ENCODE results near the gene PAF1. TPM values are rescaled to one million over a fixed set of nuclear protein-coding genes. Genes with fewer than 3 reads are reported as not detected.

The PAF1 gene
- total RNA-seq, 1 donor from 2014 or later, result 36.2 TPM

DNA sequence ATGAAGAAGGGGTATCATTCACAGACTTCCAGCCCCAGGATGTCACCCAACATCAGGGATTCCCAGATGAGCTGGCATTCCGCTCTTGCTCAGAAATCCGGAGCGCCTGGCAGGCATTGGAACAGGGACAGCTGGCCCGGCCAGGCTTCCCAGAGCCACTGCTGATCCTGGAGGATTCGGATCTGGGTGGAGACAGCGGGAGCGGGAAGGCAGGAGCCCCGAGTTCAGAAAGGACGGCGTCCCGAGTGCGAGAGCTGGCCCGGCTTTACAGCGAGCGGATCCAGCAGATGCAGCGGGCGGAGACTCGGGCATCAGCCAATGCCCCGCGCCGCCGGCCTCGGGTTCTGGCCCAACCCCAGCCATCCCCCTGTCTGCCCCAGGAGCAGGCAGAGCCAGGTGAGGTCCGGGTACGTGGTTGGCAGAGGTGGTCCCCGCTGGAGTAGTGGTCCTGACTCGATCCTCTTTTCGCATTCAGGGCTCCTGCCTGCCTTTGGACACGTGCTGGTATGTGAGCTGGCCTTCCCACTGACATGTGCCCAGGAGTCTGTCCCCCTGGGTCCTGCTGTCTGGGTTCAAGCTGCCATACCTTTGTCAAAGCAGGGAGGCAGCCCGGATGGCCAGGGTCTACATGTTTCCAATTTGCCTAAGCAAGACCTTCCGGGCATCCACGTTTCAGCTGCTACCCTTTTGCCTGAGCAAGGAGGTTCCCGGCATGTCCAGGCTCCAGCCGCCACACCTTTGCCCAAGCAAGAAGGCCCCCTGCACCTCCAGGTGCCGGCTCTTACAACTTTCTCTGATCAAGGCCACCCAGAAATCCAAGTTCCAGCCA lies 32.6 kb upstream of the PAF1 start:
- peaks cover 16% of the 10 kb centered on the region for H3K27me3 Mint-ChIP-seq (ENCODE audit: unreplicated experiment)
- no peak for DNase-seq
- no peak overlapping the region for H3K27ac Mint-ChIP-seq (ENCODE audit: unreplicated experiment)
- peaks cover 4% of the 10 kb centered on the region for H3K9me3 Mint-ChIP-seq (ENCODE audit: unreplicated experiment)
- H3K4me3 Mint-ChIP-seq (ENCODE audit: unreplicated experiment), result no peak overlapping the region
- no peaks in the 10 kb centered on the region for H3K36me3 Mint-ChIP-seq (ENCODE audit: unreplicated experiment)
- H3K4me1 Mint-ChIP-seq (ENCODE audit: low read depth, unreplicated experiment), result peaks cover 2% of the 10 kb centered on the region
- TF ChIP-seq, protein P1, sequence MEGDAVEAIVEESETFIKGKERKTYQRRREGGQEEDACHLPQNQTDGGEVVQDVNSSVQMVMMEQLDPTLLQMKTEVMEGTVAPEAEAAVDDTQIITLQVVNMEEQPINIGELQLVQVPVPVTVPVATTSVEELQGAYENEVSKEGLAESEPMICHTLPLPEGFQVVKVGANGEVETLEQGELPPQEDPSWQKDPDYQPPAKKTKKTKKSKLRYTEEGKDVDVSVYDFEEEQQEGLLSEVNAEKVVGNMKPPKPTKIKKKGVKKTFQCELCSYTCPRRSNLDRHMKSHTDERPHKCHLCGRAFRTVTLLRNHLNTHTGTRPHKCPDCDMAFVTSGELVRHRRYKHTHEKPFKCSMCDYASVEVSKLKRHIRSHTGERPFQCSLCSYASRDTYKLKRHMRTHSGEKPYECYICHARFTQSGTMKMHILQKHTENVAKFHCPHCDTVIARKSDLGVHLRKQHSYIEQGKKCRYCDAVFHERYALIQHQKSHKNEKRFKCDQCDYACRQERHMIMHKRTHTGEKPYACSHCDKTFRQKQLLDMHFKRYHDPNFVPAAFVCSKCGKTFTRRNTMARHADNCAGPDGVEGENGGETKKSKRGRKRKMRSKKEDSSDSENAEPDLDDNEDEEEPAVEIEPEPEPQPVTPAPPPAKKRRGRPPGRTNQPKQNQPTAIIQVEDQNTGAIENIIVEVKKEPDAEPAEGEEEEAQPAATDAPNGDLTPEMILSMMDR (IDR thresholded peaks at IDR 0.05; ENCODE audit: partially characterized antibody, unreplicated experiment), result no peak

DNA sequence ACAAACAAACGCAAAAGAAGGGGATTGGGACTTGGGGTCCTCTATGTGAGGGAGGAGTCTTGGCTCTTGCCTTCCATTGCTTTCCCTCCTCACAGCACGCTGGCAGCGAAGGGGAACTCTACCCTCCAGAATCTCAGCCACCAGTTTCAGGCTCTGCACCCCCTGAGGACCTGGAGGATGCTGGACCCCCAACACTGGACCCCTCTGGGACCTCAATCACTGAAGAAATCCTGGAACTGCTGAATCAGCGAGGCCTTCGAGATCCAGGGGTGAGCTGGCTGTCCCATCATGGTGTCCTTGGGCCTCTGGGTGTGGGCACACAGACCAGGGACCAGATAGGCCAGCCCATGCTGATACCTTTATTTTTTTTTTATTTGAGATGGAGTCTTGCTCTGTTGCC lies 31.1 kb upstream of the PAF1 start:
- Mint-ChIP-seq H3K27me3 (ENCODE audit: unreplicated experiment) (peaks cover 14% of the 10 kb centered on the region), H3K4me3 (ENCODE audit: unreplicated experiment) (no peak overlapping the region), H3K27ac (ENCODE audit: unreplicated experiment) (no peak overlapping the region), H3K9me3 (ENCODE audit: unreplicated experiment) (peaks cover 4% of the 10 kb centered on the region), H3K4me1 (ENCODE audit: low read depth, unreplicated experiment) (no peaks in the 10 kb centered on the region), H3K36me3 (ENCODE audit: unreplicated experiment) (no peaks in the 10 kb centered on the region)
- TF ChIP-seq, protein P1 (IDR thresholded peaks at IDR 0.05; ENCODE audit: partially characterized antibody, unreplicated experiment), result no peak
- no peak for DNase-seq

DNA sequence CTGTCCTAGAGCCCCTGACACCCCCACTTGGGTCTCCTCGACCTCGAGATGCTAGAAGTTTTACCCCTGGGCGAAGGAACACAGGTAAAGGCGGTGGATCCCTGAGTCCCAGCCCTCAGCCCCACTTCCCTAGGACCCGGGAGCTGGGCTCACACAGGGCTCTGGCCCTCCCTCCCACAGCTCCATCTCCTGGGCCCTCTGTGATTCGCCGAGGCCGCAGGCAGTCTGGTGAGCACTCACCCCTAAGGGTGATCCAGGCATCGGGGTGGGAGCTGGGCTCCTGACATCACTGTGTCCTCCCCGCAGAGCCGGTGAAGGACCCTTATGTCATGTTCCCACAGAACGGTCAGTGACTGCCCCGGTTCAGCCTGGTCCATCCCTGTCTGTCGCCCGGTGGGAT lies 29.9 kb upstream of the PAF1 start:
- Mint-ChIP-seq H3K27ac (ENCODE audit: unreplicated experiment) (no peak overlapping the region), H3K27me3 (ENCODE audit: unreplicated experiment) (peaks cover 9% of the 10 kb centered on the region), H3K36me3 (ENCODE audit: unreplicated experiment) (no peaks in the 10 kb centered on the region), H3K4me1 (ENCODE audit: low read depth, unreplicated experiment) (peaks cover 4% of the 10 kb centered on the region), H3K4me3 (ENCODE audit: unreplicated experiment) (no peak overlapping the region), H3K9me3 (ENCODE audit: unreplicated experiment) (peaks cover 4% of the 10 kb centered on the region)
- no peak for DNase-seq
- TF ChIP-seq, protein P1 (IDR thresholded peaks at IDR 0.05; ENCODE audit: partially characterized antibody, unreplicated experiment), result no peak

DNA sequence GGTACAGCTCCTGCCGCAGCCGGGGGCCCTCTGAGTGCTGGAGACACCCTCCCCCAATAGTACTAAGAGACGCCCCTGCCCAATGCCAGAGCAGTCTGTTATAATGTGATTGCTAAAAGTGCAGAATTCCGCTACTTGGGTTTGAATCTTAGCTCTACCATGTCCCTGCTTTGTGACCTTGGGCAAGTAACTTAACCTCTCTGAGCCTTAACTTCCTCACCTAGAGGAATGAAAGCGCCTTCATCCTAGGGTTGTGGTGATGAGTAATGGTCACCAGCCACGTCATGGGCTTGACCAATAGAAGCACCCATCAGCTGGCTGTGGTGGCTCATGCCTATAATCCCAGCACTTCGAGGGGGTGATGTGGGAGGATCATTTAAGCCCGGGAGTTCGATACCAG lies 28.1 kb upstream of the PAF1 start:
- Mint-ChIP-seq H3K4me3 (ENCODE audit: unreplicated experiment) (no peak overlapping the region), H3K9me3 (ENCODE audit: unreplicated experiment) (peaks cover 8% of the 10 kb centered on the region), H3K27ac (ENCODE audit: unreplicated experiment) (no peak overlapping the region), H3K4me1 (ENCODE audit: low read depth, unreplicated experiment) (peaks cover 10% of the 10 kb centered on the region), H3K27me3 (ENCODE audit: unreplicated experiment) (peaks cover 8% of the 10 kb centered on the region), H3K36me3 (ENCODE audit: unreplicated experiment) (no peaks in the 10 kb centered on the region)
- DNase-seq, result no peak
- TF ChIP-seq, protein P1 (IDR thresholded peaks at IDR 0.05; ENCODE audit: partially characterized antibody, unreplicated experiment), result no peak

DNA sequence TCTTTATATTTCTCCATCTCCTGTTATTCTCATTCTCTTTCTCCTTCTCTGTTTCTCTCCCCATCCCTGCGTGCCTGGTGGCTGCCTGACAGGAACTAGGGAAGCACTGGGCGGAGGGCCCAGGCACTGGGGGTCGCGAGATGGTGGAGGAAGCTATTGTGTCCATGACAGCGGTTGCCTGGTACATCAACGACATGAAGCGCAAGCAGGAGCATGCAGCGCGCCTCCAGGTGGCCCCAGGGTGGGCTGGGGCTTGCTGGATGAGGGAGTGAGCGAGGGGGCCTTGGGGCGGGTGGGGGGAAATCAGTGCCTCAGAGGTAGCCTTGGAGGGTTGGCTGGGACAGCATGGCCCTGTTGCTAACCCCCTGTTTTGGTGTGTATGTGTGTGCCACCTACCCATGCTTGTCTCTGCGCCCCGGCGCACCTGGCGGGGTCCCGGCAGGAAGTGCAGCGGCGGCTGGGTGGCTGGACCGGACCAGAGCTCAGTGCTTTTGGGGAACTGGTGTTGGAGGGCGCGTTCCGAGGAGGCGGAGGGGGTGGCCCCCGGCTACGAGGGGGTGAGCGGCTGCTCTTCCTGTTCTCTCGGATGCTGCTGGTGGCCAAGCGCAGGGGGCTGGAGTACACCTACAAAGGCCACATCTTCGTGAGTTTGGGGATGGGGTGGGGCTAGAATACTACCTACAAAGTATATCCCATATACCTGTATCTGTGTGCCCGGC lies 26.7 kb upstream of the PAF1 start:
- peaks cover 10% of the 10 kb centered on the region for H3K27me3 Mint-ChIP-seq (ENCODE audit: unreplicated experiment)
- H3K27ac Mint-ChIP-seq (ENCODE audit: unreplicated experiment), result no peak overlapping the region
- peaks cover 10% of the 10 kb centered on the region for H3K4me1 Mint-ChIP-seq (ENCODE audit: low read depth, unreplicated experiment)
- H3K4me3 Mint-ChIP-seq (ENCODE audit: unreplicated experiment), result peak overlapping the region; percentile 42
- peaks cover 13% of the 10 kb centered on the region for H3K9me3 Mint-ChIP-seq (ENCODE audit: unreplicated experiment)
- TF ChIP-seq, protein P1 (IDR thresholded peaks at IDR 0.05; ENCODE audit: partially characterized antibody, unreplicated experiment), result no peak
- H3K36me3 Mint-ChIP-seq (ENCODE audit: unreplicated experiment), result no peaks in the 10 kb centered on the region
- no peak for DNase-seq

Data from glutamatergic neuron (in vitro differentiated cells).